K562 (cell line): ENCODE results near the gene DIAPH3. TPM values are rescaled to one million over a fixed set of nuclear protein-coding genes. Genes with fewer than 3 reads are reported as not detected.

Experiments used
- CCAR2 ChIP-seq: fragments of 200-400 bp; formaldehyde crosslinking; IDR thresholded peaks from 2 replicates; pipeline ENCODE4 v1.6.1; 2017; ENCODE audit warnings: mild to moderate bottlenecking, low read depth, low read length
- CHD4 ChIP-seq: fragments of 200-600 bp; sonication (generic); IDR thresholded peaks from 3 replicates; pipeline ENCODE4 v1.6.1; 2012; ENCODE audit warnings: low read depth, mild to moderate bottlenecking, mixed read lengths, low read length, inconsistent platforms; ENCODE audit not compliant: insufficient read depth, insufficient replicate concordance, poor library complexity, severe bottlenecking
- CREBBP ChIP-seq: IDR thresholded peaks from one replicate; pipeline ENCODE4 v1.6.1; 2012; ENCODE audit warnings: low read depth, mild to moderate bottlenecking, control low read depth, inconsistent platforms, low read length
- ETV5 ChIP-seq: sonication (generic); formaldehyde crosslinking; IDR thresholded peaks from 2 replicates; pipeline ENCODE4 v1.4.0; 2020; ENCODE audit warnings: low read depth, mild to moderate bottlenecking, missing genetic modification reagents
- HDAC8 ChIP-seq: fragments of 450-650 bp; IDR thresholded peaks from 2 replicates; pipeline ENCODE4 v1.6.1; 2016; ENCODE audit warnings: mild to moderate bottlenecking, missing genetic modification characterization, moderate library complexity, missing compliant biosample characterization
- KAT7 ChIP-seq: sonication (generic); formaldehyde crosslinking; IDR thresholded peaks from 2 replicates; pipeline ENCODE4 v1.8.0; 2022; ENCODE audit warnings: missing genetic modification reagents, mild to moderate bottlenecking, borderline replicate concordance
- NBN ChIP-seq: fragments of 450-650 bp; IDR thresholded peaks from 2 replicates; pipeline ENCODE4 v1.6.1; 2016; ENCODE audit warnings: low read depth, mild to moderate bottlenecking
- NCOA1 ChIP-seq: fragments of 450-650 bp; IDR thresholded peaks from 2 replicates; pipeline ENCODE4 v1.6.1; 2016; ENCODE audit warnings: low read depth
- NFE2L1 ChIP-seq: fragments of 450-650 bp; IDR thresholded peaks from 2 replicates; pipeline ENCODE4 v1.6.1; 2016; ENCODE audit warnings: missing genetic modification characterization, low read depth, mild to moderate bottlenecking, missing compliant biosample characterization, moderate library complexity, borderline replicate concordance
- POLR3A ChIP-seq: IDR thresholded peaks from 2 replicates; pipeline ENCODE4 v1.6.1; 2011; ENCODE audit warnings: borderline replicate concordance, mild to moderate bottlenecking, moderate library complexity; ENCODE audit not compliant: insufficient read length, insufficient read depth; ENCODE audit errors: extremely low read depth
- PRPF4 ChIP-seq: fragments of 200-400 bp; formaldehyde crosslinking; IDR thresholded peaks from one replicate; pipeline ENCODE4 v1.6.1; 2017; ENCODE audit warnings: low read length, low read depth, mild to moderate bottlenecking; ENCODE audit not compliant: insufficient read depth, poor library complexity, severe bottlenecking
- PYGO2 ChIP-seq: fragments of 450-650 bp; IDR thresholded peaks from 2 replicates; pipeline ENCODE4 v1.6.1; 2016; ENCODE audit warnings: mild to moderate bottlenecking, missing genetic modification characterization, moderate library complexity, missing compliant biosample characterization
- RFX5 ChIP-seq: IDR thresholded peaks from 2 replicates; pipeline ENCODE4 v1.6.1; 2011; ENCODE audit warnings: low read depth, mild to moderate bottlenecking, improper control_type of control experiment, low read length
- SAFB2 ChIP-seq: fragments of 200-400 bp; formaldehyde crosslinking; IDR thresholded peaks from 2 replicates; pipeline ENCODE4 v1.6.1; 2018; ENCODE audit warnings: borderline replicate concordance, low read length, low read depth, moderate library complexity; ENCODE audit not compliant: severe bottlenecking
- SNIP1 ChIP-seq: fragments of 450-650 bp; IDR thresholded peaks from 2 replicates; pipeline ENCODE4 v1.7.1; 2017; ENCODE audit warnings: low read depth, mild to moderate bottlenecking
- SRSF7 ChIP-seq: fragments of 200-400 bp; formaldehyde crosslinking; optimal IDR thresholded peaks from 2 replicates; pipeline ENCODE3; 2017; ENCODE audit warnings: mild to moderate bottlenecking, low read depth, low read length
- SRSF9 ChIP-seq: fragments of 200-400 bp; formaldehyde crosslinking; IDR thresholded peaks from 2 replicates; pipeline ENCODE4 v1.6.1; 2017; ENCODE audit warnings: low read depth, low read length, borderline replicate concordance
- ZBED1 ChIP-seq: IDR thresholded peaks from 2 replicates; pipeline ENCODE4 v1.6.1; 2014
- ZFP36 ChIP-seq: fragments of 150-350 bp; IDR thresholded peaks from 2 replicates; pipeline ENCODE4 v1.6.1; 2018; ENCODE audit warnings: low read length, low read depth; ENCODE audit not compliant: partially characterized antibody
- polyA plus RNA-seq, 8 experiments: library from polyadenylated mRNA; depleted of rRNA in 4 of 8; stranded (reverse) in 5 of 8; unstranded in 3 of 8; fragments of >200 nt; fragmentation: Nextera tagmentation in 2 of 8; fragmentation: Illumina TruSeq in 1 of 8; extraction: Ambion mirVana in 2 of 8; extraction: Trizol in 1 of 8; gene quantifications; 2 replicates each; pipeline versions ENCODE4 v1.2.1 to v1.2.3, GENCODE V29; 2011 to 2014; ENCODE audit warnings: inconsistent platforms in 1 of 8, missing spikeins in 1 of 8
- total RNA-seq, 7 experiments: library from RNA; depleted of rRNA in 6 of 7; stranded (reverse); fragments of >200 nt in 6 of 7; fragmentation: Illumina TruSeq in 2 of 7; extraction: Trizol in 2 of 7; gene quantifications; 2 replicates each; pipeline versions ENCODE4 v1.2.1 to v1.2.3, GENCODE V29; 2011 to 2021; ENCODE audit warnings: low replicate concordance in 1 of 7
- TF ChIP-seq, protein P1 (sequence below): fragments of 250-450 bp; sonication (Bioruptor Pico); IDR thresholded peaks from 2 replicates; pipeline ENCODE4 v1.4.0; 2020; ENCODE audit warnings: borderline replicate concordance
- TF ChIP-seq, protein P2 (sequence below): fragments of 450-650 bp; IDR thresholded peaks from 2 replicates; pipeline ENCODE4 v1.6.1; 2018; ENCODE audit not compliant: partially characterized antibody
- TF ChIP-seq, protein P3 (sequence below): sonication (generic); formaldehyde crosslinking; IDR thresholded peaks from 2 replicates; pipeline ENCODE4 v1.8.1; 2022; ENCODE audit warnings: missing genetic modification reagents

DIAPH3 gene
- total and polyA plus RNA-seq, 9 of the 15 experiments (the other 6 are each of a cell fraction or from before 2014, with no cell fraction given) = 9.0 to 18.7 (median 14.7) TPM

DNA sequence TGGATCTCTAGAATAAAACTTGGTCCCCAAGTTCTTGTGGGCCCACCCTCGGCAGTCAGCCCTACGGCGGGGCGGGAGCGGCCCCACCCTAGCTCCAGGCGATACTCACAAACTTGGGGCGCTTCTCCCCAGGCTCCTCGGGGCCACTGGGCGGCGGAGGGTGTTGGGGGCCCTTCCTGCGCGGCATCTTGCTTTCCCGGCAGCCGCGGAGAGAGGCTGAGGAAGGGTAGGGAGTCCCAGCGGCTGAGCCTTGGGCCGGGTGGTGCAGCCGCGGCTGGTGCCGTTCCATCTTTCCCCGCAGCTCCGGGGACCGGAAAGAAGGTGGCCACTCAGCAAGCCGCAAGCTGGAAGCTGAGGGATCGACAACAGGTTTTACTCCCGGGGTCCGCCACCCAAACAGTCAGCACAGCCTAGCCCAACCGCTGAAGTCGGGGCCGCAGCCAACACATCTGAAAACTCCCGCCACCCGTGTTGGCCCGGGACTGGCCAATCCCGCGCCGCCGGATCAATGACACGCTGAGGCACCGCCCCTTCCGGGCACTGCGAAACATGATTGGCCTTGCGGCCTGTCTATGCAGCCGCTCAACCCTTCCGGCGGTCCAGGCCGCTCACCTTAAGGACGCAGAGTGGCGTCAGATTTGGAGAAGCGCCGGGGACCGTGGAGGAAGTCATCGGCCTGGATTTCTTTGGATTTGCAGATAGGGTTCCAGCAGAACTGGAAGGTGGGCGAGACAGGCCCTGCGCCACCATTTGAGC, at the start of gene DIAPH3 (continued):
- TF ChIP-seq NBN = no peak
- TF ChIP-seq, protein P1, sequence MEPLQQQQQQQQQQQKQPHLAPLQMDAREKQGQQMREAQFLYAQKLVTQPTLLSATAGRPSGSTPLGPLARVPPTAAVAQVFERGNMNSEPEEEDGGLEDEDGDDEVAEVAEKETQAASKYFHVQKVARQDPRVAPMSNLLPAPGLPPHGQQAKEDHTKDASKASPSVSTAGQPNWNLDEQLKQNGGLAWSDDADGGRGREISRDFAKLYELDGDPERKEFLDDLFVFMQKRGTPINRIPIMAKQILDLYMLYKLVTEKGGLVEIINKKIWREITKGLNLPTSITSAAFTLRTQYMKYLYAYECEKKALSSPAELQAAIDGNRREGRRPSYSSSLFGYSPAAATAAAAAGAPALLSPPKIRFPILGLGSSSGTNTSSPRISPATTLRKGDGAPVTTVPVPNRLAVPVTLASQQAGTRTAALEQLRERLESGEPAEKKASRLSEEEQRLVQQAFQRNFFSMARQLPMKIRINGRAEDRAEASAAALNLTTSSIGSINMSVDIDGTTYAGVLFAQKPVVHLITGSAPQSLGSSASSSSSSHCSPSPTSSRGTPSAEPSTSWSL (CRISPR knock-in tag) = no peak
- TF ChIP-seq NCOA1 = no peak
- TF ChIP-seq SAFB2 = no peak
- TF ChIP-seq CHD4 = no peak
- TF ChIP-seq ETV5 (CRISPR knock-in tag) = no peak
- TF ChIP-seq PRPF4 = no peak
- TF ChIP-seq, protein P2, sequence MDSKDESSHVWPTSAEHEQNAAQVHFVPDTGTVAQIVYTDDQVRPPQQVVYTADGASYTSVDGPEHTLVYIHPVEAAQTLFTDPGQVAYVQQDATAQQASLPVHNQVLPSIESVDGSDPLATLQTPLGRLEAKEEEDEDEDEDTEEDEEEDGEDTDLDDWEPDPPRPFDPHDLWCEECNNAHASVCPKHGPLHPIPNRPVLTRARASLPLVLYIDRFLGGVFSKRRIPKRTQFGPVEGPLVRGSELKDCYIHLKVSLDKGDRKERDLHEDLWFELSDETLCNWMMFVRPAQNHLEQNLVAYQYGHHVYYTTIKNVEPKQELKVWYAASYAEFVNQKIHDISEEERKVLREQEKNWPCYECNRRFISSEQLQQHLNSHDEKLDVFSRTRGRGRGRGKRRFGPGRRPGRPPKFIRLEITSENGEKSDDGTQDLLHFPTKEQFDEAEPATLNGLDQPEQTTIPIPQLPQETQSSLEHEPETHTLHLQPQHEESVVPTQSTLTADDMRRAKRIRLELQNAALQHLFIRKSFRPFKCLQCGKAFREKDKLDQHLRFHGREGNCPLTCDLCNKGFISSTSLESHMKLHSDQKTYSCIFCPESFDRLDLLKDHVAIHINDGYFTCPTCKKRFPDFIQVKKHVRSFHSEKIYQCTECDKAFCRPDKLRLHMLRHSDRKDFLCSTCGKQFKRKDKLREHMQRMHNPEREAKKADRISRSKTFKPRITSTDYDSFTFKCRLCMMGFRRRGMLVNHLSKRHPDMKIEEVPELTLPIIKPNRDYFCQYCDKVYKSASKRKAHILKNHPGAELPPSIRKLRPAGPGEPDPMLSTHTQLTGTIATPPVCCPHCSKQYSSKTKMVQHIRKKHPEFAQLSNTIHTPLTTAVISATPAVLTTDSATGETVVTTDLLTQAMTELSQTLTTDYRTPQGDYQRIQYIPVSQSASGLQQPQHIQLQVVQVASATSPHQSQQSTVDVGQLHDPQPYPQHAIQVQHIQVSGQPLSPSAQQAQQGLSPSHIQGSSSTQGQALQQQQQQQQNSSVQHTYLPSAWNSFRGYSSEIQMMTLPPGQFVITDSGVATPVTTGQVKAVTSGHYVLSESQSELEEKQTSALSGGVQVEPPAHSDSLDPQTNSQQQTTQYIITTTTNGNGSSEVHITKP = no peak
- TF ChIP-seq SRSF7 = no peak
- TF ChIP-seq POLR3A = no peak
- no peak for TF ChIP-seq NFE2L1 (tag)
- no peak for TF ChIP-seq SNIP1
- TF ChIP-seq ZFP36 = no peak
- TF ChIP-seq CREBBP = no peak
- no peak for TF ChIP-seq SRSF9
- no peak for TF ChIP-seq CCAR2
- TF ChIP-seq, protein P3, sequence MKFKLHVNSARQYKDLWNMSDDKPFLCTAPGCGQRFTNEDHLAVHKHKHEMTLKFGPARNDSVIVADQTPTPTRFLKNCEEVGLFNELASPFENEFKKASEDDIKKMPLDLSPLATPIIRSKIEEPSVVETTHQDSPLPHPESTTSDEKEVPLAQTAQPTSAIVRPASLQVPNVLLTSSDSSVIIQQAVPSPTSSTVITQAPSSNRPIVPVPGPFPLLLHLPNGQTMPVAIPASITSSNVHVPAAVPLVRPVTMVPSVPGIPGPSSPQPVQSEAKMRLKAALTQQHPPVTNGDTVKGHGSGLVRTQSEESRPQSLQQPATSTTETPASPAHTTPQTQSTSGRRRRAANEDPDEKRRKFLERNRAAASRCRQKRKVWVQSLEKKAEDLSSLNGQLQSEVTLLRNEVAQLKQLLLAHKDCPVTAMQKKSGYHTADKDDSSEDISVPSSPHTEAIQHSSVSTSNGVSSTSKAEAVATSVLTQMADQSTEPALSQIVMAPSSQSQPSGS (CRISPR knock-in tag) = 0 out of 2 replicates have a peak, but pooled peaks have one; percentile 57
- no peak; the same call in 1 of the 2 replicates for TF ChIP-seq KAT7 (CRISPR knock-in tag)
- TF ChIP-seq ZBED1 = no peak
- TF ChIP-seq PYGO2 (tag) = no peak
- no peak for TF ChIP-seq RFX5
- no peak for TF ChIP-seq HDAC8 (tag)
